ENCODE measurements around the gene PHF13.
"Not testable (repeated sequence)": the region's sequence is repeated elsewhere in the genome, so short reads cannot be mapped to it uniquely, and the experiment has no call there.

PHF13 gene

GRCh38 chr1:6651909-6652308 lies 38.4 kb downstream of the PHF13 start:
- no peaks in the 10 kb centered on the region for H3K79me2 ChIP-seq (ENCODE audit: control insufficient read depth, insufficient read depth, low read length, unreplicated experiment)
- no peak overlapping the region for H2AFZ ChIP-seq (ENCODE audit: low read length, unreplicated experiment)
- no peak overlapping the region for H3K27ac ChIP-seq (ENCODE audit: low read depth, low read length)
- no peaks in the 10 kb centered on the region for H3K27me3 ChIP-seq (ENCODE audit: insufficient read depth, low read length)
- peaks cover 7% of the 10 kb centered on the region; the same call in 1 of the 2 replicates for H3K36me3 ChIP-seq (ENCODE audit: insufficient read depth, low read length)
- no peaks in the 10 kb centered on the region for H3K4me1 ChIP-seq (ENCODE audit: control insufficient read depth, insufficient read depth, low read length, unreplicated experiment)
- no peak overlapping the region for H3K4me3 ChIP-seq (ENCODE audit: low read depth, low read length)

GRCh38 chr1:6652986-6653385 lies 39.5 kb downstream of the PHF13 start:
- Histone ChIP-seq H3K4me3 (ENCODE audit: low read depth, low read length) (no peak overlapping the region), H3K79me2 (ENCODE audit: control insufficient read depth, insufficient read depth, low read length, unreplicated experiment) (no peaks in the 10 kb centered on the region), H3K4me1 (ENCODE audit: control insufficient read depth, insufficient read depth, low read length, unreplicated experiment) (no peaks in the 10 kb centered on the region), H2AFZ (ENCODE audit: low read length, unreplicated experiment) (no peak overlapping the region), H3K36me3 (ENCODE audit: insufficient read depth, low read length) (peaks cover 7% of the 10 kb centered on the region; the same call in 1 of the 2 replicates), H3K27ac (ENCODE audit: low read depth, low read length) (no peak overlapping the region), H3K27me3 (ENCODE audit: insufficient read depth, low read length) (no peaks in the 10 kb centered on the region)

GRCh38 chr1:6653436-6654290 lies 40.1 kb downstream of the PHF13 start:
- H3K27ac ChIP-seq (ENCODE audit: low read depth, low read length), result no peak overlapping the region
- no peaks in the 10 kb centered on the region for H3K79me2 ChIP-seq (ENCODE audit: control insufficient read depth, insufficient read depth, low read length, unreplicated experiment)
- no peaks in the 10 kb centered on the region for H3K27me3 ChIP-seq (ENCODE audit: insufficient read depth, low read length)
- no peak overlapping the region for H2AFZ ChIP-seq (ENCODE audit: low read length, unreplicated experiment)
- no peaks in the 10 kb centered on the region for H3K4me1 ChIP-seq (ENCODE audit: control insufficient read depth, insufficient read depth, low read length, unreplicated experiment)
- peaks cover 7% of the 10 kb centered on the region; the same call in 1 of the 2 replicates for H3K36me3 ChIP-seq (ENCODE audit: insufficient read depth, low read length)
- H3K4me3 ChIP-seq (ENCODE audit: low read depth, low read length), result no peak overlapping the region

DNA sequence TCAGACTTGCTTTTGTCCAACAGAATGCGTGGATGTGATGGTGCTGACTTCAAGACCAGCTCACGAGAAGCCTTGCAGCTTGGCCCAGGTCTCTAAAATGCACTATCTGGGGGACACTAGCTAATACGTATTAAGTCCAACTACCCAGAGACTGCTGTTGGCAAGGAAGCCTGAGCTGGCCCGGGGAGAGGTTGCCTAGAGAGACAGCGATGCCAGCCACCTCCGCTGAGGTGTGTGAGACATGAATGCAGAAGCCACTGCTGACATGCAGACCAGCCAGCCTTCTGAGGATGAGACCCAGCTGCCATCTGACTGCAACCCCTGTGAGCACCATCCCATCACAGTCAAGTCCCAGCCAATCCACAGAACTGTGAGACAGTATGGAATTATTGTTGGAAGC lies 43.6 kb downstream of the PHF13 start:
- Histone ChIP-seq H2AFZ (ENCODE audit: low read length, unreplicated experiment) (no peak overlapping the region), H3K4me3 (ENCODE audit: low read depth, low read length) (no peak overlapping the region), H3K27ac (ENCODE audit: low read depth, low read length) (no peak overlapping the region), H3K79me2 (ENCODE audit: control insufficient read depth, insufficient read depth, low read length, unreplicated experiment) (peaks cover 5% of the 10 kb centered on the region), H3K27me3 (ENCODE audit: insufficient read depth, low read length) (no peaks in the 10 kb centered on the region), H3K4me1 (ENCODE audit: control insufficient read depth, insufficient read depth, low read length, unreplicated experiment) (no peaks in the 10 kb centered on the region), H3K36me3 (ENCODE audit: insufficient read depth, low read length) (peaks cover 15% of the 10 kb centered on the region; the same call in 1 of the 2 replicates)

DNA sequence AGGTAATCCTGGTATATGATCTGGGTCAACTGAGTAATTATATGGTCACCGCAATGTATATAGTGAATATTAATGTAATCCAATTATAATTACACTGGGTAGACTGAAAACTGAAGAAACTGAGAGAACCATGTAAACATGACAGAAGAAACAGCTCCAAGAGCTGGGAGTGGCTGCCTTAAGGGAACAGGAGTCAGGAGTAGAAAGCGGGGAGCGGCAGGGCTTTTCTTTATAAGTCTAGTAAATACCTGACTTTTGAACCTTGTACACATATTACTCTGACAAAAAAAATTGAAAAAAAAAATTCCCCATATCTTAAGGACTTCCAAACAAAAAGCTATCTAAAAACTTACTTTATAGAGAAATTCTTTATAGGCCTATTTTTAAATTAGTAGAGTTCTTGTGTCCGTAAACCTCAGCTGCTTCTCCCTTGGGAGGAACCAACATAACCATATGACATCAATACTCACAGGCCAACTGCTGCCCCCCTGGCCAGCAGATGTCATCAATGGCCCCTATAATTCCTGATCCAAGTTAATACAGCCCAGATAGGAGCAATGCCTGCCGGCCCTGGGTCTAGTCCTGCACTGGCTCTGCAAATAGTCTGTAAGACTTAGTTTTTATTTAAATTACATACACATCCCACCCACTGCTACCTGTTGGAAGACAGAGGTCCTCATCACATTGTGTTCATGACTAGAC lies 45.0 kb downstream of the PHF13 start:
- Histone ChIP-seq H2AFZ (ENCODE audit: low read length, unreplicated experiment) (no peak overlapping the region), H3K27ac (ENCODE audit: low read depth, low read length) (no peak overlapping the region), H3K27me3 (ENCODE audit: insufficient read depth, low read length) (no peaks in the 10 kb centered on the region), H3K79me2 (ENCODE audit: control insufficient read depth, insufficient read depth, low read length, unreplicated experiment) (peaks cover 5% of the 10 kb centered on the region), H3K4me1 (ENCODE audit: control insufficient read depth, insufficient read depth, low read length, unreplicated experiment) (no peaks in the 10 kb centered on the region), H3K4me3 (ENCODE audit: low read depth, low read length) (no peak overlapping the region), H3K36me3 (ENCODE audit: insufficient read depth, low read length) (peaks cover 19% of the 10 kb centered on the region)

DNA sequence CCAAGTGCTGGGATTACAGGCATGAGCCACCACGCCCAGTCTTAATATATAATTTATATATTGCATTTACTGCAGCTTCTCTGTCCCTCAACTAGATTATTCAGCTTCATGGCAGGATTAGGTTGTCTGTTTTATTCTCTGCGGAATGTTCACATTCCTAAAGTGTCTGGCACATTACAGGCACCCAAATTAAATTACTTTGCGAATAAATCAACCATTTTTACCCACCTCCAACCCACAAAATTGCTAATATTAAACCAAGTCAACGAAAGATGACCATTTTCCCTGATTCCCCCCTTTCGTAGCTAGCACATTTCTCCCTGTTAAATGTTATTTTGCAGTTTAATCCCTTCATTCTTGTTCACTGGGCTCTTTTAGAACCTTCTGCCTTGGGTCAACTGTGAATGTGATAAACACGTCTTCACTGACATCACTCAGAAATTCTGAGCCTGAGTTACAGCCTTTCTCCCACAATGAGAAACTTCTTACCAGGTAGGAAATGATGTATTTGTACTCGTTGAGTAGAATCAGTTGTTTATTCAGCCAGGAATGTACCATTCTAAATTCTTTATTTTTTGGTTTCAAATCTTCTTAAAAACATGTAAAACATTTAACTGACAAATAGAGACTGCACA lies 47.0 kb downstream of the PHF13 start:
- no peaks in the 10 kb centered on the region for H3K4me1 ChIP-seq (ENCODE audit: control insufficient read depth, insufficient read depth, low read length, unreplicated experiment)
- peaks cover 34% of the 10 kb centered on the region for H3K36me3 ChIP-seq (ENCODE audit: insufficient read depth, low read length)
- H2AFZ ChIP-seq (ENCODE audit: low read length, unreplicated experiment), result no peak overlapping the region
- no peak overlapping the region for H3K4me3 ChIP-seq (ENCODE audit: low read depth, low read length)
- peaks cover 5% of the 10 kb centered on the region for H3K79me2 ChIP-seq (ENCODE audit: control insufficient read depth, insufficient read depth, low read length, unreplicated experiment)
- H3K27ac ChIP-seq (ENCODE audit: low read depth, low read length), result no peak overlapping the region
- no peaks in the 10 kb centered on the region for H3K27me3 ChIP-seq (ENCODE audit: insufficient read depth, low read length)

DNA sequence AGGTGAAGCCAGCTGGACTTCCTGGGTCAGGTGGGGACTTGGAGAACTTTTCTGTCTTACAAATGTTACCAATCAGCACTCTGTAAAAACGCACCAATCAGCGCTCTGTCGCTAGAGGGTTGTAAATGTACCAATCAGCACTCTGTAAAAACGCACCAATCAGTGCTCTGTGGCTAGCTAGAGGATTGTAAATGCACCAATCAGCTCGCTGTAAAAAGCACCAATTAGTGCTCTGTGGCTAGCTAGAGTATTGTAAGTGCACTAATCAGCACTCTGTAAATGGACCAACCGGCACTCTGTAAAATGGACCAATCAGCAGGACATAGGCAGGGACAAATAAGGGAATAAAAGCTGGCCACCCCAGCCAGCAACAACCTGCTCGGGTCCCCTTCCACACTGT lies 48.9 kb downstream of the PHF13 start:
- not testable (repeated sequence) for H3K27ac ChIP-seq (ENCODE audit: low read depth, low read length); H3K4me1 ChIP-seq (ENCODE audit: control insufficient read depth, insufficient read depth, low read length, unreplicated experiment); H3K79me2 ChIP-seq (ENCODE audit: control insufficient read depth, insufficient read depth, low read length, unreplicated experiment); H3K27me3 ChIP-seq (ENCODE audit: insufficient read depth, low read length); H2AFZ ChIP-seq (ENCODE audit: low read length, unreplicated experiment); H3K4me3 ChIP-seq (ENCODE audit: low read depth, low read length)
- H3K36me3 ChIP-seq (ENCODE audit: insufficient read depth, low read length), result peaks cover 41% of the 10 kb centered on the region

- Histone ChIP-seq H3K4me3 (ENCODE audit: low read depth, low read length) (no peak overlapping the region), H3K27ac (ENCODE audit: low read depth, low read length) (no peak overlapping the region), H3K79me2 (ENCODE audit: control insufficient read depth, insufficient read depth, low read length, unreplicated experiment) (no peaks in the 10 kb centered on the region), H3K4me1 (ENCODE audit: control insufficient read depth, insufficient read depth, low read length, unreplicated experiment) (no peaks in the 10 kb centered on the region), H3K36me3 (ENCODE audit: insufficient read depth, low read length) (peaks cover 34% of the 10 kb centered on the region), H2AFZ (ENCODE audit: low read length, unreplicated experiment) (no peak overlapping the region), H3K27me3 (ENCODE audit: insufficient read depth, low read length) (no peaks in the 10 kb centered on the region)
Observed at GRCh38 chr1:6666696-6667095, 53.2 kb downstream of the PHF13 start.

GRCh38 chr1:6667139-6667538 lies 53.6 kb downstream of the PHF13 start:
- H3K4me1 ChIP-seq (ENCODE audit: control insufficient read depth, insufficient read depth, low read length, unreplicated experiment), result no peaks in the 10 kb centered on the region
- no peaks in the 10 kb centered on the region for H3K27me3 ChIP-seq (ENCODE audit: insufficient read depth, low read length)
- peaks cover 34% of the 10 kb centered on the region for H3K36me3 ChIP-seq (ENCODE audit: insufficient read depth, low read length)
- H3K27ac ChIP-seq (ENCODE audit: low read depth, low read length), result no peak overlapping the region
- no peak overlapping the region for H2AFZ ChIP-seq (ENCODE audit: low read length, unreplicated experiment)
- no peak overlapping the region for H3K4me3 ChIP-seq (ENCODE audit: low read depth, low read length)
- no peaks in the 10 kb centered on the region for H3K79me2 ChIP-seq (ENCODE audit: control insufficient read depth, insufficient read depth, low read length, unreplicated experiment)

- H2AFZ ChIP-seq (ENCODE audit: low read length, unreplicated experiment), result no peak overlapping the region
- H3K27ac ChIP-seq (ENCODE audit: low read depth, low read length), result no peak overlapping the region
- no peaks in the 10 kb centered on the region for H3K4me1 ChIP-seq (ENCODE audit: control insufficient read depth, insufficient read depth, low read length, unreplicated experiment)
- H3K27me3 ChIP-seq (ENCODE audit: insufficient read depth, low read length), result no peaks in the 10 kb centered on the region
- peaks cover 27% of the 10 kb centered on the region; the same call in 1 of the 2 replicates for H3K36me3 ChIP-seq (ENCODE audit: insufficient read depth, low read length)
- no peak overlapping the region for H3K4me3 ChIP-seq (ENCODE audit: low read depth, low read length)
- H3K79me2 ChIP-seq (ENCODE audit: control insufficient read depth, insufficient read depth, low read length, unreplicated experiment), result no peaks in the 10 kb centered on the region
Observed at GRCh38 chr1:6668503-6668902, 55.0 kb downstream of the PHF13 start.
